IMR-90 (cell line): ENCODE measurements around the gene SPATA21. TPM values are rescaled to one million over a fixed set of nuclear protein-coding genes. Genes with fewer than 3 reads are reported as not detected.
A peak's percentile ranks its signal among the peaks of the same experiment; 100 is the strongest.

Experiments
- ATAC-seq: fragments of 200-7000 bp; cut with Tn5 transposase; 2 replicates; pipeline ENCODE4 v1.9.1; 2020; ENCODE audit warnings: low read depth, mild to moderate bottlenecking, moderate library complexity
- BruUV-seq: library from RNA; stranded (reverse); fragments of 400-500 nt; replicated peaks from 2 replicates; lab custom pipeline; 2021; lab: Mats Ljungman, UMichigan
- CTCF ChIA-PET: fragments of 300-600 bp; formaldehyde crosslinking; extraction: SDS; loops from one replicate; lab custom pipeline; 2021; ENCODE audit warnings: antibody characterized with exemption; lab: Yijun Ruan, JAX
- POLR2A ChIA-PET: fragments of 300-600 bp; sonication (Branson Sonifier 250); formaldehyde crosslinking; loops from one replicate; lab custom pipeline; 2022; ENCODE audit warnings: antibody characterized with exemption; ENCODE audit not compliant: unreplicated experiment; lab: Charles Lee
- DNase-seq: peaks from one replicate; pipeline ENCODE4 v3.0.0; 2013
- H2AFZ ChIP-seq: replicated peaks from 2 replicates; pipeline ENCODE3; 2013; ENCODE audit warnings: low read length, mild to moderate bottlenecking; ENCODE audit not compliant: poor library complexity
- H2AK5ac ChIP-seq: 2 replicates; pipeline ENCODE4 v1.6.1; 2013; ENCODE audit warnings: low read depth, low read length, inconsistent platforms
- H2AK9ac ChIP-seq: replicated peaks from 2 replicates; pipeline ENCODE3; 2013; ENCODE audit warnings: mild to moderate bottlenecking, low read depth, low read length, moderate library complexity; ENCODE audit not compliant: poor library complexity
- H2BK120ac ChIP-seq: 2 replicates; pipeline ENCODE4 v1.6.1; 2013; ENCODE audit warnings: low read depth, low read length, inconsistent platforms
- H2BK15ac ChIP-seq: 3 replicates; pipeline ENCODE4 v1.6.1; 2013; ENCODE audit warnings: low read depth, low read length, inconsistent platforms
- H2BK20ac ChIP-seq: 2 replicates; pipeline ENCODE4 v1.6.1; 2013; ENCODE audit warnings: low read depth, mild to moderate bottlenecking, inconsistent platforms, low read length, moderate library complexity
- H2BK5ac ChIP-seq: 2 replicates; pipeline ENCODE4 v1.6.1; 2013; ENCODE audit warnings: mild to moderate bottlenecking, low read depth, low read length, inconsistent platforms; ENCODE audit not compliant: poor library complexity, severe bottlenecking
- H3K14ac ChIP-seq: replicated peaks from 2 replicates; pipeline ENCODE4 v1.6.1; 2013; ENCODE audit warnings: low read depth, low read length, inconsistent platforms
- H3K18ac ChIP-seq: 2 replicates; pipeline ENCODE4 v1.6.1; 2013; ENCODE audit warnings: low read depth, low read length, control low read depth
- H3K23ac ChIP-seq: 2 replicates; pipeline ENCODE4 v1.6.1; 2013; ENCODE audit warnings: low read depth, low read length, inconsistent platforms
- H3K27ac ChIP-seq: 2 replicates; pipeline ENCODE4 v1.5.1; 2013; ENCODE audit warnings: mild to moderate bottlenecking, control low read depth, low read length; ENCODE audit not compliant: insufficient read depth
- H3K27me3 ChIP-seq: 2 replicates; pipeline ENCODE4 v1.6.1; 2013; ENCODE audit warnings: low read length; ENCODE audit not compliant: control insufficient read depth, insufficient read depth
- H3K36me3 ChIP-seq: 2 replicates; pipeline ENCODE4 v1.6.1; 2013; ENCODE audit warnings: low read length, mixed read lengths; ENCODE audit not compliant: control insufficient read depth, insufficient read depth
- H3K4ac ChIP-seq: 2 replicates; pipeline ENCODE4 v1.6.1; 2013; ENCODE audit warnings: low read depth, low read length, inconsistent platforms
- H3K4me1 ChIP-seq: 2 replicates; pipeline ENCODE4 v1.6.1; 2013; ENCODE audit warnings: low read length, mixed read lengths; ENCODE audit not compliant: control insufficient read depth, insufficient read depth
- H3K4me2 ChIP-seq: 2 replicates; pipeline ENCODE4 v1.6.1; 2013; ENCODE audit warnings: low read depth, mild to moderate bottlenecking, control low read depth, low read length, moderate library complexity
- H3K4me3 ChIP-seq: 2 replicates; pipeline ENCODE4 v1.5.1; 2013; ENCODE audit warnings: low read depth, mild to moderate bottlenecking, control low read depth, low read length, moderate library complexity; ENCODE audit not compliant: insufficient read depth
- H3K56ac ChIP-seq: 2 replicates; pipeline ENCODE4 v1.6.1; 2013; ENCODE audit warnings: low read length, inconsistent platforms; ENCODE audit not compliant: insufficient read depth; ENCODE audit errors: extremely low read depth
- H3K79me1 ChIP-seq, 2 experiments: 2 replicates each; pipeline ENCODE4 v1.6.1; 2013; ENCODE audit warnings: low read length in 2 of 2, inconsistent platforms in 1 of 2, low read depth in 1 of 2
- H3K9ac ChIP-seq: 2 replicates; pipeline ENCODE4 v1.6.1; 2013; ENCODE audit warnings: low read depth, low read length, control low read depth
- H3K9me1 ChIP-seq: 2 replicates; pipeline ENCODE4 v1.6.1; 2013; ENCODE audit warnings: low read length, inconsistent platforms; ENCODE audit not compliant: insufficient read depth
- H3K9me3 ChIP-seq: 2 replicates; pipeline ENCODE4 v1.6.1; 2013; ENCODE audit warnings: low read length; ENCODE audit not compliant: control insufficient read depth, insufficient read depth
- H4K20me1 ChIP-seq: 2 replicates; pipeline ENCODE4 v1.6.1; 2013; ENCODE audit warnings: low read length, inconsistent platforms; ENCODE audit not compliant: insufficient read depth
- H4K5ac ChIP-seq: 2 replicates; pipeline ENCODE4 v1.6.1; 2013; ENCODE audit warnings: mild to moderate bottlenecking, low read depth, low read length, control low read depth
- H4K8ac ChIP-seq, 2 experiments: 2 replicates each; pipeline ENCODE4 v1.6.1; 2013; ENCODE audit warnings: low read depth in 2 of 2, low read length in 2 of 2, control low read depth in 1 of 2, inconsistent platforms in 1 of 2
- H4K91ac ChIP-seq: 2 replicates; pipeline ENCODE4 v1.6.1; 2013; ENCODE audit warnings: low read depth, low read length, inconsistent platforms; ENCODE audit not compliant: insufficient read depth
- BHLHE40 ChIP-seq: fragments of 150-350 bp; IDR thresholded peaks from 2 replicates; pipeline ENCODE4 v1.6.1; 2016; ENCODE audit warnings: mild to moderate bottlenecking, low read depth, low read length
- FOS ChIP-seq: fragments of 150-350 bp; IDR thresholded peaks from 2 replicates; pipeline ENCODE4 v1.6.1; 2016; ENCODE audit warnings: low read depth, low read length
- MAFK ChIP-seq: IDR thresholded peaks from 2 replicates; pipeline ENCODE4 v1.6.1; 2012; ENCODE audit warnings: low read depth, low read length, improper control_type of control experiment
- MAZ ChIP-seq: IDR thresholded peaks from 2 replicates; pipeline ENCODE4 v1.6.1; 2012; ENCODE audit warnings: low read depth, mild to moderate bottlenecking, low read length, improper control_type of control experiment, moderate library complexity, borderline replicate concordance
- MXI1 ChIP-seq: IDR thresholded peaks from 2 replicates; pipeline ENCODE4 v1.6.1; 2012; ENCODE audit warnings: low read depth, mild to moderate bottlenecking, low read length, moderate library complexity, borderline replicate concordance
- NFE2L2 ChIP-seq: fragments of 150-350 bp; IDR thresholded peaks from 2 replicates; pipeline ENCODE4 v1.6.1; 2016; ENCODE audit warnings: low read depth, mild to moderate bottlenecking, low read length
- POLR2A ChIP-seq: IDR thresholded peaks from 2 replicates; pipeline ENCODE4 v1.6.1; 2012; ENCODE audit warnings: mild to moderate bottlenecking, low read depth, low read length
- RAD21 ChIP-seq: IDR thresholded peaks from 2 replicates; pipeline ENCODE4 v1.6.1; 2012; ENCODE audit warnings: low read length, improper control_type of control experiment
- RCOR1 ChIP-seq: IDR thresholded peaks from 2 replicates; pipeline ENCODE4 v1.6.1; 2012; ENCODE audit warnings: mild to moderate bottlenecking, low read length, improper control_type of control experiment; ENCODE audit not compliant: insufficient replicate concordance
- RFX5 ChIP-seq: IDR thresholded peaks from 2 replicates; pipeline ENCODE4 v1.8.0; 2012; ENCODE audit warnings: low read depth, mild to moderate bottlenecking, low read length, moderate library complexity
- SMC3 ChIP-seq: fragments of 150-350 bp; IDR thresholded peaks from 2 replicates; pipeline ENCODE4 v1.6.1; 2016; ENCODE audit warnings: low read depth, mild to moderate bottlenecking, antibody characterized with exemption, low read length, moderate library complexity
- WGBS, 2 experiments: methylation state at CpG; one replicate each; pipeline versions ENCODE4 v1.1.5 to v1.1.7; 2013; ENCODE audit warnings: missing lambda C conversion rate in 2 of 2; ENCODE audit not compliant: insufficient read length in 1 of 2; ENCODE audit errors: extremely low coverage in 2 of 2; 5-methylcytosine and 5-hydroxymethylcytosine counted together
- dilution Hi-C: fragments of 300-500 bp; cut with HindIII; formaldehyde crosslinking; loops from one replicate; pipeline ENCODE4 v1.14.3; 2018; ENCODE audit warnings: low sequenced_read_pairs; ENCODE audit not compliant: unreplicated experiment
- in situ Hi-C: fragments of 300-500 bp; cut with MboI; formaldehyde crosslinking; loops from 3 replicates; pipeline ENCODE4 v1.14.3; 2019; ENCODE audit warnings: low sequenced_read_pairs, inconsistent platforms, mixed read lengths
- intact Hi-C: fragments of 100-400 bp; cut with micrococcal nuclease; formaldehyde crosslinking; loops from 2 replicates; pipeline ENCODE4 v1.10.0; 2022
- polyA plus RNA-seq, 3 experiments: library from polyadenylated mRNA; depleted of rRNA; stranded (reverse); fragments of >200 nt; gene quantifications; 2 replicates each; pipeline ENCODE4 v1.2.3, GENCODE V29; 2012; ENCODE audit warnings: low replicate concordance in 1 of 3
- total RNA-seq: library from RNA; depleted of rRNA; stranded (reverse); fragments of >200 nt; gene quantifications from 2 replicates; pipeline ENCODE4 v1.2.3, GENCODE V29; 2012
- TF ChIP-seq, protein P1 (sequence below): fragments of 150-350 bp; IDR thresholded peaks from 2 replicates; pipeline ENCODE4 v1.6.1; 2017; ENCODE audit warnings: mild to moderate bottlenecking, antibody characterized with exemption, low read length, low read depth
- TF ChIP-seq, protein P2 (sequence below): conservative IDR thresholded peaks from 2 replicates; pipeline ENCODE4 v1.5.1; 2012; ENCODE audit warnings: mild to moderate bottlenecking, low read depth, low read length, improper control_type of control experiment

SPATA21 gene
- total and polyA plus RNA-seq, 2 of the 4 experiments (the other 2 are of a cell fraction), result not detected

DNA sequence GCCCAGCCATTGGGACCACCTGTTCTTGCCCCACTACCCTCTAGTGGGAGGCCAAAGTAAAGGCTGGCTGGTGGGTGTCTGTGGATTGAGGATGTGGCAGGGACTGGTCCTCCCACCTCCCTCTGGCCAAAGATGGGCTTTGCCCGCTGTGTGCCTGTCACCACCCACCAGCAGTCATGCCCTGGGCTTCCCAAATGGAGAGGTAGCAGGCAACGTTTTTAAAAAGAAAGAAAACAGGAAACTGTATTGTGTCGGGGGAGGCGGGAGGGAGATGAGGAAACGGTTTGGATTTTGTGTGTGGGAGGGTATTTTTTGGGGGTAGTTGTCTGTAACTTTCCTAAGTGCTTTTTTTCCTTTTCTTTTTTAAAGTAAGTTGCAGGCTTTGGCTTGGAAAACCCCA is 40.1 kb downstream of the SPATA21 start:
- Histone ChIP-seq H2AFZ (no peak overlapping the region), H3K14ac (peak overlapping the region; percentile 29), H3K27ac (peak overlapping the region; percentile 32), H3K9me3 (no peaks in the 10 kb centered on the region), H4K91ac (peak overlapping the region; percentile 50), H3K4me3 (no peak overlapping the region), H3K4me1 (peaks cover 20% of the 10 kb centered on the region), H4K8ac (peak overlapping the region in 1 of 2 experiments; percentile 72; a peak in 3 of 4 replicates), H2BK5ac (peak overlapping the region; percentile 97), H3K23ac (peak overlapping the region; percentile 40; the same call in 1 of the 2 replicates), H3K4me2 (no peak overlapping the region), H2BK20ac (no peak overlapping the region), H3K18ac (no peak overlapping the region), H2AK5ac (peak overlapping the region; percentile 45; the same call in 1 of the 2 replicates), H2BK120ac (peak overlapping the region; percentile 7; the same call in 1 of the 2 replicates), H3K9me1 (peaks cover 18% of the 10 kb centered on the region), H3K4ac (peak overlapping the region; percentile 31), H2BK15ac (no peak overlapping the region), H3K36me3 (peaks cover 48% of the 10 kb centered on the region), H4K5ac (no peak overlapping the region), H2AK9ac (peak overlapping the region; percentile 71), H3K9ac (no peak overlapping the region), H3K27me3 (no peaks in the 10 kb centered on the region), H3K56ac (no peak overlapping the region), H4K20me1 (peaks cover 22% of the 10 kb centered on the region), H3K79me1 (peaks cover 22 to 69% of the 10 kb centered on the region in 2 experiments; a peak in 3 of 4 replicates)
- WGBS, 2 experiments, result 13 to 100% methylated on average over 1 to 3 of the region's 5 CpGs
- CTCF ChIA-PET, result no interaction called here
- no peak for ATAC-seq
- no TSS peak for BruUV-seq
- TF ChIP-seq FOS (no peak), MAFK (no peak), NFE2L2 (no peak), RFX5 (no peak), POLR2A (no peak), MXI1 (no peak), RAD21 (no peak), MAZ (no peak), BHLHE40 (no peak), RCOR1 (no peak), SMC3 (no peak)
- TF ChIP-seq, protein P1, sequence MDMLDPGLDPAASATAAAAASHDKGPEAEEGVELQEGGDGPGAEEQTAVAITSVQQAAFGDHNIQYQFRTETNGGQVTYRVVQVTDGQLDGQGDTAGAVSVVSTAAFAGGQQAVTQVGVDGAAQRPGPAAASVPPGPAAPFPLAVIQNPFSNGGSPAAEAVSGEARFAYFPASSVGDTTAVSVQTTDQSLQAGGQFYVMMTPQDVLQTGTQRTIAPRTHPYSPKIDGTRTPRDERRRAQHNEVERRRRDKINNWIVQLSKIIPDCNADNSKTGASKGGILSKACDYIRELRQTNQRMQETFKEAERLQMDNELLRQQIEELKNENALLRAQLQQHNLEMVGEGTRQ, result no peak
- TF ChIP-seq, protein P2, sequence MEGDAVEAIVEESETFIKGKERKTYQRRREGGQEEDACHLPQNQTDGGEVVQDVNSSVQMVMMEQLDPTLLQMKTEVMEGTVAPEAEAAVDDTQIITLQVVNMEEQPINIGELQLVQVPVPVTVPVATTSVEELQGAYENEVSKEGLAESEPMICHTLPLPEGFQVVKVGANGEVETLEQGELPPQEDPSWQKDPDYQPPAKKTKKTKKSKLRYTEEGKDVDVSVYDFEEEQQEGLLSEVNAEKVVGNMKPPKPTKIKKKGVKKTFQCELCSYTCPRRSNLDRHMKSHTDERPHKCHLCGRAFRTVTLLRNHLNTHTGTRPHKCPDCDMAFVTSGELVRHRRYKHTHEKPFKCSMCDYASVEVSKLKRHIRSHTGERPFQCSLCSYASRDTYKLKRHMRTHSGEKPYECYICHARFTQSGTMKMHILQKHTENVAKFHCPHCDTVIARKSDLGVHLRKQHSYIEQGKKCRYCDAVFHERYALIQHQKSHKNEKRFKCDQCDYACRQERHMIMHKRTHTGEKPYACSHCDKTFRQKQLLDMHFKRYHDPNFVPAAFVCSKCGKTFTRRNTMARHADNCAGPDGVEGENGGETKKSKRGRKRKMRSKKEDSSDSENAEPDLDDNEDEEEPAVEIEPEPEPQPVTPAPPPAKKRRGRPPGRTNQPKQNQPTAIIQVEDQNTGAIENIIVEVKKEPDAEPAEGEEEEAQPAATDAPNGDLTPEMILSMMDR, result no peak
- in situ Hi-C loops (no loop called here), dilution Hi-C loops (no loop called here), intact Hi-C loops (no loop called here)
- no peak for DNase-seq
- POLR2A ChIA-PET, result no interaction called here
